ENCODE data around the gene LRIT2.
A peak's percentile ranks its signal among the peaks of the same experiment; 100 is the strongest.

The LRIT2 gene, protein sequence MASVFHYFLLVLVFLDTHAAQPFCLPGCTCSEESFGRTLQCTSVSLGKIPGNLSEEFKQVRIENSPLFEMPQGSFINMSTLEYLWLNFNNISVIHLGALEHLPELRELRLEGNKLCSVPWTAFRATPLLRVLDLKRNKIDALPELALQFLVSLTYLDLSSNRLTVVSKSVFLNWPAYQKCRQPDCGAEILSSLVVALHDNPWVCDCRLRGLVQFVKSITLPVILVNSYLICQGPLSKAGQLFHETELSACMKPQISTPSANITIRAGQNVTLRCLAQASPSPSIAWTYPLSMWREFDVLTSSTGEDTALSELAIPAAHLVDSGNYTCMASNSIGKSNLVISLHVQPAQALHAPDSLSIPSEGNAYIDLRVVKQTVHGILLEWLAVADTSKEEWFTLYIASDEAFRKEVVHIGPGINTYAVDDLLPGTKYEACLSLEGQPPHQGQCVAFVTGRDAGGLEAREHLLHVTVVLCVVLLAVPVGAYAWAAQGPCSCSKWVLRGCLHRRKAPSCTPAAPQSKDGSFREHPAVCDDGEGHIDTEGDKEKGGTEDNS

DNA sequence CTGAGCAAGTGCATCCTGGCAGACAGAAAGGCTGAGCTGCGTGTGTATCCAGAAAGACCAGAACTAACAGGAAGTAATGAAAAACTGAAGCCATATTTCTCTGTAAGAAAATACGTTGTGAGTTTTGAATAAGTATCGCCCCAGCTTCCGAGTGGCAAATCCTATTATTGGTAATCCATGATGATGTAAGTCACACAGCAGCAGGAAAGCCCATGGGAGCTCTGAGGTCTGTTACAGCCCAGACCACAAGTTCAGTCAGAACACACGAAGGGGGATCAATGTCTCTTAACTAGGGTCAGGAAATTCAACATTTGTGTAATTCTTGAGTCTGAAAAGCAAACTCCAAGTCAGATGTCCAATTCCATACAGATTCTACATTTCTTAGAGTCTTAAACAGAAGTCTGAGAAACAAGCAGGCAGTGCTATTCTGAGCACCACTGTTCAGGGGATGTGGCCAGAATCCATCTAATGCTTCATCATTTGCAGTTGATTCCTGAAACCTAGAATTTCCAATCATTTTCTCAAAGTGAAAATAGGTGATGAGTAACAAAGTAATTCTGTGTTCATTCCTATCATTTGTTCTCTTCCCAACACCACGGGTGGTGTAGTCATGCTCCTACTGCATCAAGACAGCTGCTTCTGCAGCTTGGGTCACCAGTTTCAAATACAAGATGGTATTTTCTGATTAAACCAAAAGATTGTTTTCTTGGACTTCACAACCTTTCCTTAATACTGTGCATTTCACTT is at the start of gene LRIT2:
Gene LRIT2, minus strand, starts transcription at position 118 of the 747 bp plus-strand sequence. Its CDS starts 24 bp downstream, at position 94.
- DNase-seq (ENCODE audit: low read depth, low spot score), result no peak

DNA sequence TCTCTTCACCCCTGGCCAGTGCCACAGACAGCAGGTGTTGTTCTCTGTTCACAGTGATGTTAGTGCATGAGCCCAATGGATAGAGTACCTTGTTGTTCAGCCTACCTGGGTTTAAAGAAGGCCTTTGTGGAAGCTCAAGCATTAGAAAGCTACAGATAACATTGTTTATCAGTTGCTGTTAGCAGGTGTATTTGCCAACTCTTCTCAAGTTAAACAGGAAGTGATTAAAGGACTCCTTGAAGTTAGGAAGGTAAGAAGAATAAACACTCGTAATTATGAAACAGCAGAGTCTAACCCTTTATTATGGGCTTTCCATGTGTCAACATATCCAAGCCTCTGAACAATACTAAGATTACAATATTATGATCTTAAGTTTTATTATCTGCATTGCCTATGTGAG is 45.4 kb upstream of the LRIT2 start:
- no peak for DNase-seq (ENCODE audit: low read depth, low spot score)

DNA sequence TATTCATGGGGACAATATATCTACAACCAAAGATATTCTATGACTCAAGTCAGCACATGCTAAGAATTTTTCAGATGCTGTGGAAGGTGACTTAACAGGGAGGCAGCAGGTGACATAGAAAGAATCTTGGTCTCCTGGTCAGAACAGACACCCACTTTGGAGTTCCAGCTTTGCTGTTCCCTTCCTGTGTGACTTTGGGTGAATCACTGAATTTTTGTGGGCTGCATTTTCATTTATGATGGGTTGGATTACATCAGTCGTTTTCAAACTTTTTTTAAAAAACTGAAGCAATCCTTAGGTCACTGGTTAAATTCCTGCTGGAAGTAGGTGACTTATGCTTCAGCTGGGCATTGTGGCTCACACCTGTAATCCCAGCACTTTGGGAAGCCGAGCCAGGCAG is 44.4 kb upstream of the LRIT2 start:
- no peak for DNase-seq (ENCODE audit: low read depth, low spot score)

DNA sequence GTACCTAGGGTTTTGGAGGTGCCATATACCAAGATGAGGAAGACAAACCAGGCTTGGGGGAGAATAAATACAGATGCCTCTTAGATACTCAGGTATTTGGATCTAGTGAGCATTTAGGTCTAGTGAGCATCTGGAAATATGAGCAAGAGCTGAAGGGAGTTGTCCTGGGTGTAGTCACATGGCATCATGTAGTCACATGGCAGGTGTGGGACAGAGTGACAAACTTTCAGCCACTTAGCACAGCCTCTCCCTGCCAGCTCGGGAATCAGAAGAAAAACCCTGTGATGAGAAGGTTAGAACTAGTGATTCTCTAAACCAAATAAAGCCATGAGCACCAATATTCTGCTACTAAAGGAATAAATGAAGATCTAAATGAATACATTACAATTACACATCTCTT is 43.8 kb upstream of the LRIT2 start:
- DNase-seq (ENCODE audit: low read depth, low spot score), result no peak

DNA sequence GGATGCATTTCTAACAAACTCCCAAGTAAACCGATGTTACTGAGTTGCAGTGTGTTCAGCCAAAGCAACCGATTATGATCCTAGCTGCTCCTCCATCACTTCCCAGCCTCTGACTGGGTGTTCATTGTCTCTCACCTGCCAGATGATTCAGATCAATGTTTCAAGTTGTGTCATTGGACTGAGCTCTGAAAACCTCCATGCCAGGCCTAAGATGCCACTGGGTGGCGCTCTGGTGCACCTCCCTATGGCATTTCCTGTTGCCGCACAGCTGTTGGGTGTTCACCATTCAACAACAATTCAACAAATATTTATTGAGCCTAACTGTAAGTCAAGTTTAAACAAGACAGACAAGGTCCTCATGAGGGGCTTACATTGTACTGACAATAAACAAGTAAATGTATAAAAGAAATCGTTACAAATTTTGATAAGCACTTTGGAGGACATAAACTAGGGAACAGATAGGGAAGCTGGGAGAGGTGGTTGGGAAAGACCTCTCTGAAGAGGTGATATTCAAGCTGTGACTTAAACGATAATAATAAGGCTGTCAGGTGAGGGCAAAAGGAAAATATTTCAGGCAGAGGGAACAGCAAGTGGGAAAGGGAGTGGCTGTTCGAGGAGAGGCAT is 42.3 kb upstream of the LRIT2 start:
- DNase-seq (ENCODE audit: low read depth, low spot score), result peak; percentile 9

DNA sequence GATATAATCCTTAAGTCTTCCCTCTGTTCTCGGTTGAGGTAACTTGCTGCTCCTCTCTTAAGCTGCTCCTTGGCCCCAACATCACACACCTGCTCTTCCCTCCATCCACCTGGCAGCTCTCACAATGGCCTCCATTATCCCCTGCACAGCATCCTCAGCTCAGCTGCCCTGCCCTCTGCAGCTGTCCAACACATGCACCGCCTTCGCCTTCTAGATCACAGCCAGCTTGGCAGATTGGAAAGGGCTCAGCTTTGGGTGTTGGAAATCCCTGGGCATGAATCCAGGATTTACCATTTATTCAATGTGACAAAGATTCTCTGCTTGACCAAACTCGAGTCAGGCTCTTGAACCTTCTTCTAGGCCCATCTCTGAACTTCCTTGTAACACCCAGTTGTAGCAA is 40.1 kb upstream of the LRIT2 start:
- no peak for DNase-seq (ENCODE audit: low read depth, low spot score)

DNA sequence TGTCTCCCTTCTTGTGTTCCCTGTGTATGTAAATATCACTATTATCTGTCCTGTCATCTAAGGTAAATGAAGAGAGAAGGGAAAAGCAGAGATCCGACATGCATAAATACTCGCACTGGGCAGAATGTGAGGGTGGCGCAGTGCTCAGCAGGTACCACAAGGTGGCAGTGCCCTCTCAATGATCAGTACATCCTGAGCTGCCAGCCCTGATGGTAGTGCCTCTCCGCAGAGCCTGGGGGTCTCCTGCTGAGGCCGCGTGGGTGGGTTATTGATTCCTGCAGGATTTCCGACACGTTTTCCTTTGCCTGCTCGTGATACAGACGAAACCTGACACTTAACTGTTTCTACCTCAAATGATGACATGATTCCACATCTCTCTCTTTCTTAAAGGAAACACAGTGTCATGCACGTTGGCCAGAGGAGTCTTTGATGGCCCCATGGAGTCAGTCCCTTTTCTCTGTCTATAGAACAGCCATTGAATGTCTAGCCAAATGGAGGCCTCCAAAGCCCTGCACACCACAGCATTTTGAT is 39.3 kb upstream of the LRIT2 start:
- peak; percentile 44 for DNase-seq (ENCODE audit: low read depth, low spot score)

DNA sequence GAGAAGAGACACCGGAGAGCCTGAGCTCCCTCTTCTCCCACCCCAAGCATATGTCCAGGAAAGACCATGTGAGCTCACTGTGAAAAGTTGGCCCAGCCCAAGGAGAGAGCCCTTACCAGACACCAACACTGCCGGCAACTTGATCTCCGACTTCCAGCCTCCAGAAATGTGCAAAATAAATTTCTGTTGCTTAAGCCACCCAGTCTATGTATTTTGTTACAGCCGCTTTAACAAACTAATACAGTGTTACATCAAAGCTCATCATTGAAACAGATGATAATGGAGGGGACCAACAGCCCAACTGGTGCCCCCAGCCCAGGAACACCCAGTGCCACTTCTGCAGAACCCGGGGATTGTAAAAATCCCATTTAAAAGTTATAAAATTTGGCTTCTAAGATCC is 38.4 kb upstream of the LRIT2 start:
- no peak for DNase-seq (ENCODE audit: low read depth, low spot score)

DNA sequence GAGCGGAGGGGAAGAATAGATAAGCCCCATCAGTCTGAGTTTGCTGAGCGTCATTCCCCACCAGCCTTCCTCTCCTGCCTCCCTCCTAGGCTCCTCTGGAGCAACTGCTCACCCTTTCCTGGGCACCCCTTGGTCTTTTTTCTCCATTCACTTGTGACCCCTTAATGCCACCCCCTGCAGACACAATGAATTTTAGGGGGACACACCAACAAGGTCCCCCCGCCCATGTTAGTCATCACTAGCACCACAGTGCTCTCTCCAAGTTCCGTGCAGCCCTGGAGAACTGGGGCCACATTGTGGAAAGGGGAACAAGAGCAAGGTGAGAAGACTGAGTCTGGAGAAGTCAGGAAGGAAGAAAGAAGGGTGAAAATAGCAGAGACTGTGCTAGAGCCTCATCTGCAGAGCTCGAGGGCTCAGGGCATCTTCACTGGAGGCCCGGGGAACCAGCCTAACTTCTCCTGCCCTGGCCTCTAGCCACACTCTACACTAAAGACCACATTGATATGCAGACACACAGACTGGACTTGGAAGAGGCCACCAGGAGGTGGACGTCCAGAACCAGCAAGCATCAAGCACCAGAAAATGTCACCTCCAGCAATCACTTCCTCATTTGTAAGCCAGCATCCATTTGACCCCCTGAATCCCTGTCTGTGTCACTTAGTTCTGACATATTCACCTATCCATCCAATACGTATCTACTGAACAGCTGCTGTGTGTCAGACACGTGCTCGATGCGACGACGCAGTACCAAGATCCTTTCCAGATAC is 37.0 kb upstream of the LRIT2 start:
- DNase-seq (ENCODE audit: low read depth, low spot score), result no peak

DNA sequence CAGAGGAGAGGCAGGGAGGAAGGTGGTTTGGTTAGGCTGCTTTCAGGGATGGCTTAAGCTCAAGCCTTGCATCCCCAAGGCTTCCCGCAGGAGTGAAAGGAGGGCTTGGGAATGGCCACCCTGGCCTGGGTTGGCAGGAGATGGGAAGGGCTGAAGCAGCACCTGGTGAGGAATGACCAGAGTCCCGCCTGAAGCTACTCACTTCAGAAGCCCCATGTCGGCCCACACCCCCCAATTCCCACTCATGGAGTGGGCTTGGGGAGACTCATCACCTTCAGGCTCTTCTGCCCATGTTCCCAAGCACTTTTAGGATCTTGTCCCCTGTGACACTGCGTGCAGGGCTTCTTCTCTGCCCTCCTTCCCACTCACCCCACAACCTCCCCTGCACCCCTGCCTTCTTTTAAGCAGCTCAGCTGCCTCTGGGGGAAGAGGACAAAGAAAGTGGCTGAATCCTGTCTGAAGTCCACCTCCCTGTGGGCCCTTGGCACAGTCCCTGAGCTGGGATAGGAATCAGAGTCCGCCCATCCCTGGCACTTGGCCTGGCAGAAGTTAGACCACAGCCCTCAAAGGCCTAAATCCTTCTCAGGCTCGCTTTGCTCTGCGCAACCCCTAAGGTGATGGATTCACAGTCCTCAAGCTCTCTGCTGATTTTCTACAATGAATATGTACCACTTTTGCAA is 36.0 kb upstream of the LRIT2 start:
- no peak for DNase-seq (ENCODE audit: low read depth, low spot score)

DNA sequence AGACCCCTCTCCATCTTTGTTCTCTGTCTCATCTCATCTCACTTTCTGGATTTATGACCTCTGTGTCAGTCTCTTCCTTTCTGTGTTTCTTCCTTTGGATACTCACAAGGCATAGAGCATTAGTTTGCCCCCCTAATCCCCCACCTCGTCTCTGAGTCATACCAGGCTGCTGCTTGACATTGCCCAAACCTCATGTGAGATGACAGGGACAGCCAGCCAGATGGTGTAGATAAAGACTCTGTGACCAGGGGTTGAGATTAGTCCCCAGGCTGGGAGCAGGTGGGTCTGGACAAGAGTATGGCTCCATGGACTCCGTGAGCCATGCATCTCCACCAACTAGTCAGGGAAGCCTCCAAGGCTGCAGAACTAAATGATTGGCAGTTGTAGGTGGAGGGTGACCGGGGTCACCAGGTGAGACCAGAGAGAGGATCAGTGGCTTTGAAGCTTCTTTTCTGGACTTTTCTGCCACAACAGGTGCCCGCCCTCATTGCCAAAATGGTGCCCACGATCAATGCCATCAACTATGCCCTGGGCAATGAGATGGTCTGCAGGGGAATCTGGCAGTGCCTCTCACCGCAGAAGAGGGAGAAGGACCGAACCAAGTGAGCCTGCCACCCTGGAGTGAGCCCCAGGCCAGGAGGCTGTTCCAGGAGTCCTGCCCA is 32.8 kb upstream of the LRIT2 start:
- DNase-seq (ENCODE audit: low read depth, low spot score), result no peak

DNA sequence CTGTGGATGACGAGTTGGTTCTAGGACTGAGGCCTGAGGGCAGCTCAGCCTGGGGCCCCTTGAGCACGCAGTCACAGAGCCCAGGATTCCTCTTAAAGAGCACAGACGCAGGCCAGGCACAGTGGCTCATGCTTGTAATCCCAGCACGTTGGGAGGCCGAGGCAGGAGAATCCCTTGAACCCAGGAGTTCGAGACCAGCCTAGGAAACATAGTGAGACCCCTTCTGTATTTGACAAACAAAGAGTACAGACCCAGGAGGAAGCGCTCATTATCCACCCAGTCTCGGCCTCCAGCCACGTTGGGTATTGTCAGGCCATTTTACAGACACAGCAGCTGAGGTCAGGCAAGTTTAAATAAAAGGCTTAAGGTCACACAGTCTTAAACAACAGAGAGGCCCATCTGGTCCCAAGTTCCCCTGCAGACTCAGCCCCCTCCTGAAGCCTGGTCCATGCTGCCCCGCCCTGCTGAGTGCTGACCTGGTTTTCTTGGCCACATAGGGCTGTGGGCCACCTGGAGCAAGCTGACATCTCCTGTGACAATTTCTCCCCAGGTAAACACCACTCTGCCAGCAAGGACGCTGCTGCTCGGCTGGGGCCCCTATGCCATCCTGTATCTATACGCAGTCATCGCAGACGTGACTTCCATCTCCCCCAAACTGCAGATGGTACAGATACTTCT is 32.1 kb upstream of the LRIT2 start:
- DNase-seq (ENCODE audit: low read depth, low spot score), result no peak

DNA sequence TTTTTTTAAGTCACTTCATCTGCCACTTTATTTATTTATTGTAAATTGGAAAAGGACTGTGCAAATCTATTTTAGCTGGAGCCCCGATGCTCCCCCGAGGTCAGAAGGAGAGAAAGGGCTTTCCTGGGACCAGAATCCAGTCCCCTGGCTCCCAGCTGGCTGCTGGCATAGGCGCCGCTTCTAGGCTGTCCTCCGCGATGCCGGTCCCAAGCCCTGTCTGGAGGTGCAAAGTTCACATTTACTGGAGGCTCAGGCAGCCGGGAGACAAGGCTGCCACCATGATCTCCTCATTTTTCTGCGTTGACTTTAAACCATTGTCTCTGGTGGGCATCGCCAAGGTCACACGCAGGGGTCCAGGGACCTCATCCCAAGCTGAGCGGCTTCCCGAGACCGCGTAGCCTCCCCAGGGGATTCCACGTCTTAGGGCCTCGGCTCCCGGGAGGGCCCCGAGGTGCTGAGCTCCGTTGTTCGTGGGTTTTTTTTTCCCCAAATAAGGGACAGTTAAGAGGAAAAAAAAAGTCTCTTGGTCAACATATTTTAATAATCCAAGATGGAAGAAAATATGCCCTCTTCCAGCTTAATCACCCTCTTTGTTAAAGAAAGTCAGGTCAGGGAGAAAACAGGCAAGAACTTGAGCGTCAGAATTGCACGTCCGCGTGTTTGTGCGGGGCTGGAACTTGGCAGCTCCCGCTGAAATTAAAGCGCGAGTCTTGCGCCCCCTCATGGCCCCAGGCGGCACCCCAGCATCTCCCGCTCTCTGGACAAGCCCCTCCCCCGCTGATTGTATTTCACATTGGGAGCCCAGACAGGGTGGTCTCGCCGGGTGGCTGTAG is 31.4 kb upstream of the LRIT2 start:
- peak; percentile 3 for DNase-seq (ENCODE audit: low read depth, low spot score)

DNA sequence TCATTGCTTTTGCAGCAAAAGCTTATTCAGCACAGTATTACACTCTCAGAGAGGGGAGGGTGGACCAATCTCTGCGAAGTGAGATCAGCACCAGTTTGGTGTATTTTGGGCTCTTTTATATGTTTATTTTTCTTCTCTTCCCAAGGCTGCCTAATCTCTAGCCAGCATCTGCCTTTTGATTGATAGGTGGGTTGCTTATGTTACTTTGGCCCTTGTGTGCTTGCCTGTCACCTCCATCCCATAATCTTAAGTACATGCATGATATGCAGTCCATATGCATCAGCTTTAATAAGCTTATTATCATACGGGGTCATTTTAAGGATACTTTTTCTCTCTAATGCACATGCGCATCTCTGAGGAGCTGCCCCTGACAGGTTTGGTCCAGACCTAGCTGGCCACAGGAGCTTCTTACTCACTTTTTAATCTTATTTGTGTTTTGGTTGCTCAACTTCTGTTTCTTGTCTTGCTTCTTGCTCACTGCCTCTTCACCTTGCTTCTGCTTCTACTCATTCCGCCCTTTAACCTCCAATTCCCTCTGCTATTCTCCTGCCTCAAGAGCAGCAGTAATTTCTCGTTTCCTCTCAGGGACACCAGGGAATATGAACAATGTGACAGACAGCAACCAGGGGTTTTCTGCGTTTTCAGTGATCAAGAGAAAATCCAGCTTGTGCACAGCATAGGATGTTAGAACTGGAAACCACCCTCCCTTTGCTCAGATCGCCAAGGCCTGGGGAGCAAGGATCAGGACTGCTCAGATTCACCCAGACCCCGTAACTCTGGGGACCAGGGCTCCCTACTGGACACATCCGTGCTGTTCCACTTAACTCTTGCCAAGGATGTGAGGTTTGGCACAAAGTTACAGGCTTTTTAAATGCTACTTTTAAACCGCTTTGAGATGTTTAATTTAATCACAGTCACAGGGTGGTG is 29.5 kb upstream of the LRIT2 start:
- no peak for DNase-seq (ENCODE audit: low read depth, low spot score)

DNA sequence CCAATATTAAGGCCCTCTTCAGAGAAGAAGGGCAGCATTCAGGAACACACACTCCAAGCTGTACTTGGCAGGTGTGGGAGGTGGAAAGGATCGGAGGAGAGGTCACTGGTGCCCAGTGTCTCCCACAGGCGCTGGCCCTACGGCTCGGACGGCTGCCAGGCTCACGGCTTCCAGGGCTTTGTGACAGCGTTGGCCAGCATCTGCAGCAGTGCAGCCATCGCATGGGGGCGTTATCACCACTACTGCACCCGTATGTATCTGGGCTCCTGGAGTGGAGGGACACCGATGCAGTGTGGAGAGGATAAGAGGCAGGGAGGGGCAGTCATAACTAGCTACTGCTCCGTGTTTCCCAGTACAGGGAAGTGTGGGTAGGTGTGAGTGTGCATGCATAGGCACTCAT is 23.4 kb upstream of the LRIT2 start:
- DNase-seq (ENCODE audit: low read depth, low spot score), result no peak

DNA sequence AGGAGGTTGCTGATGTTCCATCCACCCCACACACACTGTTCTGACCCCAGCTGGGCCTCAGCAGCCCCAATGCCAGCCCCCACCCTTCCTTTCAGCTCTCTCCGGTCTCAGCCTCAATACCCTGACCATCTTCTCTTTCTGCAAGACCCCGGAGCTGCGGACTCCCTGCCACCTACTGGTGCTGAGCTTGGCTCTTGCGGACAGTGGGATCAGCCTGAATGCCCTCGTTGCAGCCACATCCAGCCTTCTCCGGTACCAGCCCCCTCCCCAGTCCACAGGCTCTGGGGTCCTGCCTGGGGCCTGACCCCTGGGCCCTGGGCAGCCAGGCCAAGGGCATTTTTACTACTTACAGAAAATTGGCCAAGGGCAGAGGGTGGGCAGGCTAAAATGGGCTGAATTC is 22.2 kb upstream of the LRIT2 start:
- DNase-seq (ENCODE audit: low read depth, low spot score), result no peak

DNA sequence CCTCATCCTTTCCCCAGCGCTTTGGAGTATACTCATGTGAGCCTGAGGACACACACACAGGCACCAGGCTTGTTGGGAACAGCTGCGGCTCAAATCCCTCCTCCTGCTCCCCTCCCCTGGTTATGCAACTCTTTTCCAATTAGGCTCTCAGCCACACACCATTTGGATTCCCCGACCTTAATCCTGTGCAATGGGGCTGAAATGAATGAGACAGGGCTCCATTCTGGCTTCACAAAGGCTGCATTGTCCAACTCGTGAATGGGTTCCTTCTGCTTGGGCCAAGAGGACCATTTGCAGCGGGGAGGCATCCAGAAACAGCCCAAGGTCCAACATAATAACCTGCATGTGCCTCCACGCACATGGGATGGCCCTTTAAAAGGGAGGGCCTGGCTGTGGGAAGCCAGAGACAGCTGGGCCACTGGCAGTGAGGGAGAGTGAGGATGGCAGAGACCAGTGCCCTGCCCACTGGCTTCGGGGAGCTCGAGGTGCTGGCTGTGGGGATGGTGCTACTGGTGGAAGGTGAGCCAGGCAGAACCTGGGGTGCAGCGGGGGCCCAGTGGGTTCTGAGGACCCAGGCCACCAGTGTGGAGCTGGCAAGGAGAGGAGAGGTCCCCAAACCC is 19.4 kb upstream of the LRIT2 start, which contains the start of gene RGR:
Gene RGR, plus strand, starts transcription at position 403 of the 620 bp plus-strand sequence. Its CDS starts 38 bp downstream, at position 441.
- DNase-seq (ENCODE audit: low read depth, low spot score), result no peak

Measured in smooth muscle cell of the brain vasculature (primary cell).